T-helper 2 cell (primary cell): ENCODE results near the gene SEC14L2.
"Not testable (repeated sequence)": the region's sequence is repeated elsewhere in the genome, so short reads cannot be mapped to it uniquely, and the experiment has no call there.

Source experiments
- DNase-seq, 5 experiments: peaks; one replicate each; pipeline versions ENCODE4 v3.0.0 to v3.0.0-alpha.2; 2012 to 2022

SEC14L2 gene

DNA sequence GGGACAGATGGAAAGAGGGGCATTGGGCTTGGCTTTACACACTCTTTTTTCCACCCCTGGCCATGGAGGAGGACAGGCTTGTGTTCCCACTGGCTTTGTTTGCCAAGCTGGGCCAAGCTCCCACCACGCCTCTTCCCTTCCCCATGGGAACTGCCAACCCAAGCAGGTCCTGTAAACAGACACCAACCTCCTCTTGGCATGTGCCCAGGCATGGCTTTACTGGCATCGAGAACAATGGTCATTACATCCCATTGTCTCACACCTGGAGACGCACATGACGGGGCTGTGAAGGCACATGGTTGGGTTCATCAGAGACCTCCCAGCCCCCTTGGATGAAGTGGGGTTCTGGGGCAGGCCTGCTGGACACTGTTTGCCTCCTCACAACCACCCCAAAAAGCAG lies 63.3 kb downstream of the SEC14L2 start:
- no peak for DNase-seq

DNA sequence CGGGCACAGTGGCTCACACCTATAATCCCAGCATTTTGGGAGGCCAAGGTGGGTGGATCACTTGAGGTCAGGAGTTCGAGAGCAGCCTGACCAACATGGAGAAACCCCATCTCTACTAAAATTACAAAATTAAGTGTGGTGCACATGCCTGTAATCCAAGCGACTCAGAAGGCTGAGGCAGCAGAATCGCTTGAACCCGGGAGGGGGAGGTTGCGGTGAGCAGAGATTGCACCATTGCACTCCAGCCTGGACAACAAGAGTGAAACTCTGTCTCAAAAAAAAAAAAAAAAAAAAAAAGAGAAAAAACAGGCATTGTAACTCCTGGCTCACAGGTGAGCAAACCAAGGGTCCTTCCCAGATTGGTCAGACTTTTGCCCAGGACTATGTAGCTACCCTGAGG lies 63.7 kb downstream of the SEC14L2 start:
- DNase-seq, result not testable (repeated sequence)

DNA sequence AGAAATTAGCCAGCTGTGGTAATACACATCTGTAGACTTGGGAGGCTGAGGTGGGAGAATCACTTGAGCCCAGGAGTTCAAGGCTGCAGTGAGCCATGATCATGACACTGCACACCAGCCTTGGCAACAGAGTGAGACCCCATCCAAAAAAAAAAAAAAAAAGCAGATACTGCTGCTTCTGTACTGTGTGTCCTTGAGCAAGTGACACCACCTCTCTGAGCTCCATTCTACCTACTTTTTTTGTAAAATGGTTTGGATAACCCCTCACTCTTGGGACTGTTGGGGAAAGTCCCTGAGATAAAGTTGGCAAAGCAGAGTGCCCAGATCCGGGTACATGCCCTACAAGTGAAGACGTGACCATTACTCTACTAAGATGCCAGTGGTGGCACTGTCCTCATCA lies 72.3 kb downstream of the SEC14L2 start:
- no peak for DNase-seq

DNA sequence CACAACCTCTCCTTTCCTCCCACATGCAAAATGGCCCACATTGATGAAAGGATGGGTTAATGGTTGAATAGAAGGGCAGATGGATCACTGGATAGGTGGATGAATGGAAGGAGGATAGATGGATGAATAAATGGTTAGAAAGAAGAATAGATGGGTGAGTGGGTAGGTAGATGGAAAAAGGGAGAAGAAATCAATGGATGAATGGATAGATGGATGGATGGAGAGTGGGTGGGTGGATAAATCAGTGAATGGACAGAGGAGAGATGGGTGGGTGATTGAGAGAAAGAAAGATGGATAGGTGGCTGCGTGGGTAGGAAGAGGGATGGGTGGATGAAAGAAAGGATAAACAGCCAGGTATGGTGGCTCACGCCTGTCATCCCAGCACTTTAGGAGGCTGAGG lies 73.8 kb downstream of the SEC14L2 start:
- DNase-seq, result no peak

DNA sequence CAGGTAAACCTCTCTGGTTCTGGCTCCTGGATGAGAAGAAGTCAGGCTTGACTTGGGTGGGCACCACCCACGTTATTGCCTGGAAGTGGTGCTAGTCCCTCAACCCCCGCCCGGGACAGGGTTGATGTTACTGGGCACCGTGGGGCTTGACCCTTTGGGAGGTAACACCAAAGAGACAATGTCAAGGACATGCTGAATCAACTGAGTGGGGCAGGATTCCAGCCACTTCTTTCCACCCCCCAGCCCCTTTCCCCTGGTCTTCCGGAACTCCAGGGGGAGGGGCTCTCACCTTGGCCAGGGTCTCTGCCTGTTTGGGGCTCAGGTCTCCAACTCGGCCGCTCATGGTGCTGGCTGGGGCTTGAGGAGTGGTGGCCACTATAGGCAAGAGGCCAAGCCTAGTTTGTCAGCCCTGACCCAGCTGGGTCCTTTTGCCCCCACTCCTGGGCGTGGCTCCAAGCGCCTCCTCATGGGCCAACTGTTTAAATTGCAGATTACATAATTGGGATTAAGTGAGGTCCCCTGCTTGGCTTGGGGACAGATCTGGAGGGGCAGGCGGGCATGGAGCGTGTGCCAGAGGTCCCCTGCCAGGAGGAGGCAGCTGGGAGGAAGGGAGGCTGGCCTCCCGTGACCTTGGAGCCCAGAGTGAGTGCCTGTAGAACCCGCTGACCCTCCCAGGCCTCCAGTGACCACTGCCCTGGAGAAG lies 74.9 kb downstream of the SEC14L2 start, which contains the start of gene SEC14L3:
Gene SEC14L3 (minus strand): TSS at position 402 of the 703 bp plus-strand sequence. CDS start 59 bp downstream, at position 343.
- no peak for DNase-seq

DNA sequence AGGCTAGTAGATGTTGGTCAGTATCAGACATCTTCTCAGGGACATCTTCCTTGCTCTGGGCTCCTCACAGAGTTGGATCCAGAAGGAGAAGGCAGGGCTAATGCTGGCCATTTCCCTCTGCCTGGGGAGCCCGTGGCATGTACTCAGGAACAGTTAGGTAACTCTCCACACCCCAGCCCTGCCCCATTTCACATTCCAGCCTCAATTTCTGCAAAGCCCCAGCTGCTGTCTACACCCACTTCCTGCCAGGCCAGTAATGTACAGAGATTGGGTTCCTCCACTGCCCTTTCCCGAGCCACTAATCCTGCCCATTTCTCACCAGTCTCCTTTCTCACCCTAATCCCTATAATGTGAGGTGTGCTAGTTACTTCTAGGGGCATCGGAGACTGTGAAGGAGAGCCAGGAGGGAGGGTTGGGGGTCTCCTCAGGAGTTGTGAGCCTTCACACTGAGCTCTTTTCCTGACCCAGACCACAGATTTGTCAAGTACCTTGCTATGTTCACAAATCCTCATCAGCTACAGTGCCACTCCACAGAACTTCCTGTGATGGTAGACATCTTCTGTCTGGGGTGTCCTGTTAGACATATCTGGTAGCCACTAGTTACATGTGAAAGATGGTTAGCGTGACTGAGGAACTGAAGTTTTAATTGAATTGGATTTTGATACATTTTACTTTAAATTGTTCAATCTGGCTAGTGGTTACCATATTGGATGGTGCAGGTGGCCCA lies 76.3 kb downstream of the SEC14L2 start:
- DNase-seq, result peak in 1 of 5 experiments; percentile 24

DNA sequence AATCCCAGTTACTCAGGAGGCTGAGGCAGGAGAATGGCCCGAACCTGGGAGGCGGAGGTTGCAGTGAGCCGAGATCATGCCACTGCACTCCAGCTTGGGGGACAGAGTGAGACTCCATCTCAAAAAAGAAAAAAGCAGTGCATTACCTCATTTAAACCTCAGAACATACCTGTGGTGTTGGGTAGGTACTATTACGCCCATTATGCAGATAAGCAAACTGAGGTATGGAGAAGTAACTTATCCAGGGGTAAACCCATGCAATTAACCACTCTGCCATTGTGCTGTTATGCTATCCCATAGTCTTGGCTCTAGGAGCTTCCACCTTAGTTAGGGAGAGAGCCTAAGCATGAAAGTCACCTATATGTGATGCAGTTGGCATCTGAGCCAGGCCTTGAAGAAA lies 77.3 kb downstream of the SEC14L2 start:
- no peak for DNase-seq
